ENCODE data around the gene CHML.
"Not testable (repeated sequence)": the region's sequence is repeated elsewhere in the genome, so short reads cannot be mapped to it uniquely, and the experiment has no call there.

CHML gene

GRCh38 chr1:241640149-241640866, at the start of gene CHML, which contains the start of gene OPN3:
TSS of gene CHML (minus strand) at chr1:241640369. CDS start at chr1:241635766, 4,603 bp downstream.
TSS of gene OPN3 (minus strand) at chr1:241640369. CDS start at chr1:241640254, 115 bp downstream.
- DNase-seq (ENCODE audit: low spot score), result peak; percentile 92

DNA sequence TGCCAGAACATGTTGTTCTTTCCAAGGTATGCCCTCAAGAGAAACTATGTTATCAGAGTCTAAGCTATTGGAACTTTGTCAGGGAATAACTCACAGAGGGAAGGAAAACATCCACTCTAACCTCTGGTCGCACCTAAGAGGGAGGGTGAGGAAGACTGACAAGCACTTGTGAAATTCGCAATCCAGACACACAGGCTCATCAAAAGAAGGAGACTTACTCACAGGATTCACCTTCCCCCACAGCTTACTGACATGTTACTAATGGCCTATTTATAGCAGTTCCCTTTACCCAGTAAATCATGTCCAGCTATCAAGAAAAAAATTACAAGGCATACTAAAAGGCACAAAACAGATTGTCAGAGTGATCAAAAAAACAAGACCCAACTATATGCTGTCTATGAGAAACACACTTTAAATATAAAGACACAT, 48.8 kb upstream of the CHML start:
- no peak for DNase-seq (ENCODE audit: low spot score)

GRCh38 chr1:241684108-241684507, 43.9 kb upstream of the CHML start:
- DNase-seq (ENCODE audit: low spot score), result no peak

DNA sequence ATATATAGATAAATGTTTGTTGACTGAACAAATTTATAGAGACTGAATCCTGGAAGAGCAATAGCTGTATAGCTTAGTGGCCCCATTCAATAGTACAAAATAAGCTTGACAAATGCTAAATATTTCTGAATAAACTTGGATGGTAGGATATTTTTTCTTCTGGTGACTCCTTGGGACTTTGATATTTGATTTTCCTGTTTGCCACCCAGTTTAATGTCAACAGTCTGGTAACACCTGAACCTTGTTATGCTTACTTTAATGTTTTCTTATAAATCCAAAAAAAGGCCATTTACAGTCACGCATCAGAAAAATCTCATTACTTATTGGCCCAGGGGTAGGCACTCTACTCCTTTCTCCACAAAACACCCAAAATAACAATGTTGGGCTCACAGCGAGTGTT, 42.8 kb upstream of the CHML start:
- no peak for DNase-seq (ENCODE audit: low spot score)

- not testable (repeated sequence) for DNase-seq (ENCODE audit: low spot score)
Measured at GRCh38 chr1:241681861-241682448, 41.8 kb upstream of the CHML start.

- no peak for DNase-seq (ENCODE audit: low spot score)
Measured at GRCh38 chr1:241679961-241680360, 39.8 kb upstream of the CHML start.

DNA sequence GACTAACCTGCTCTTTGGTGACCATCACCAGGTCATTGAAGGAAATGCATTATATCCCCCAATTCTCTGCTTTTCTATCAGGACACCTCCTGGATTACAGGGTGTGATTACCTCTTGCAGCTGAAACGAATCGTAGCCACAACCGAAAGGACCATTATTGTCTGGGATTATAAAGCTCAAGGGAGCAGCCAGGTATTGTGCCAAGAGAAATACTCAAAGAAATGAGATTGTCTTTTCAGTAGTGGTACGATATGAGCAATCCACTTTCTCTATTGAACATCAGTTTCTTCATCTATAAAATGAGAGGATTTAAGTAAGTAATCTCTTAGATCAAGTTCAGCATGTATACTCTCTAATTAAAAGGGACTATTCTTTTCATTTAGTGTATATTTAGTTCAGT, 39.2 kb upstream of the CHML start:
- DNase-seq (ENCODE audit: low spot score), result no peak

GRCh38 chr1:241678536-241678935, 38.4 kb upstream of the CHML start:
- DNase-seq (ENCODE audit: low spot score), result no peak

DNA sequence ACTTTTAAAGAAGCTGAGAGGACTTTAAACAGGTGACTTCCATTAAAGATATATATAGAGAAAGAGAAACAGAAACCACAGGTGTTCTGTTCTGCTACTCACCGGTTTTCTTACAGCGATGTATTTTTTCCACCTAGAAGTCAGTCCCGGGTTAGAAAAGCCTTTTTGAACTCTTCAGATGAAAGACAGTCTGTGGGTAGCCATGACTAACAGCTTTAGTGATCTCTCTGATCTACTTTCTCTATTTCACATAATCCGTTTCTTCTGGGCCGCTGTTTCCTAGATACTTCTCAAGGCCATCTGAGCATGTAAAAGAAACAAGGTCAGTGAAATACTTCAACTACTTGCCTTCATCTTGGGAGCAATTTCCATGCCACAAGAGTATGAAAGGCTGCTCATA, 37.0 kb upstream of the CHML start:
- DNase-seq (ENCODE audit: low spot score), result no peak

DNA sequence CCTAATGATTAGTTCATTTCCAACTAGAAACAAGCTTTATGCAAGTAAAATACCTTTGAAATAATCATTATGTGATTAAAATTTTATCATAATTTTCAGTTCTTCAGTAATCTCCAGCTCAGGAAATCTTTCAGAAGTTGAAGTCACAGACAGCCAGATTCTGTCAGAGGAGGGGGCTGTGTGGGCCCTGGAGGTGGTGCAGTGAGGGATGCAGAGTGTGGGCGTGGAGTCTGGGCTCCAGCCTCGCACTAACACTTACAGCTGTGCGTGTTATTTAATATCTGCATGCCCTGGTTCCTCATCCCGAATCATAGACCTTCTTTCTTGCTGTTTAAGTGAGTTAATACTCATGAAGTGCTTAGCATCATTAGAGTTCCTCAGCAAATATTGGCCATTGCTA, 35.8 kb upstream of the CHML start:
- DNase-seq (ENCODE audit: low spot score), result no peak

DNA sequence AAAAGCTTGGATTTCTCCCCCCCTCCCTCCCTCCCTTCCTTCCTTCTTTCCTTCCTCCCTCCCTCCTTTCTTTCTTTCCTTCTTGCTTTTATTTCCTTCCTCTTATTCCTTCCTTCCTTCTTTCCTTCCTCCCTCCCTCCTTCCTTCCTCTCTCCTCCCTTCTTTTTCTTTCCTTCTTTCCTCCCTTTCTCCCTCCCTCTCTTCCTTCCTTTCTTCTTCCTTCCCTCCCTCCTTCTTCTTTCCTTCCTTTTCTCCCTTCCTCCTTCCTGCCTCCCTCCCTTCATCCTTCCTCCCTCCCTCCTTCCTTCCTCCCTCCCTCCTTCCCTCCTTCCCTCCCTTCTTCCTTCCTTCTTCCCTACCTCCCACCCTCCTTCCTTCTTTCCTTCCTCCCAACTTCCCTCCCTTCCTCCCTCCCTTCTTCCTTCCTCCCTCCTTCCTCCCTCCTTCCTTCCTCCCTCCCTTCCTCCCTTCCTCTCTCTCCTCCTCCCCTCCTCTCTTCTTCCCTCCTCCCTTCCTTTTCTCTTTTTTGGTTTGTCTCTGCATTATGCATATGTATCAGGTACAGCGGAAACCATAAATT, 34.7 kb upstream of the CHML start:
- no peak for DNase-seq (ENCODE audit: low spot score)

- DNase-seq (ENCODE audit: low spot score), result no peak
Measured at GRCh38 chr1:241672301-241672700, 32.1 kb upstream of the CHML start.

GRCh38 chr1:241666419-241666818, 26.2 kb upstream of the CHML start:
- DNase-seq (ENCODE audit: low spot score), result no peak

DNA sequence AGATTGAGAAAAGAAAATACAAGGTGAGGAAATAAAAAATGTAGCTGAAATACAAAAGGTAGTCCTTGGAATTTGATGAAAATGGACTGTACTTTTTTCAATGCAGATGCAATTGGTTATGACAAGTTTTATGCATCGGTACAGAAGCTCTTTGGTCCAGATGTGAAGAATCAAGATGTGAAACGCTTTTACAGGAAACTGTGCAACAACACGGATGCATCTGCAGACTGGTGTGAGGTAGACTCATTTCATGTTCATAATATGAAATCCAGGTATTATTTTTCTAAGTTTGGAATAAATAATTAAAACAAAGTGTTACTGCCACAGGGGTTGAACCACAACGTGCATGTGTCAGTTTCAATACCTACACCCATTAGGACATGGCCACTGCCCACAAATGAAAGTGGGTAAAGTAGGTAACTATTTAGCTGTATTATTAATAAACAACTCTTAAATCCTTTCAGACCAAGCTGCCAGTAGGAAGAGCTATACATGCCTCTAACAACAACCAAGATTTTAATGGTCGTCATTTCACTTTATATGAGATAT, 20.3 kb upstream of the CHML start:
- no peak for DNase-seq (ENCODE audit: low spot score)

DNA sequence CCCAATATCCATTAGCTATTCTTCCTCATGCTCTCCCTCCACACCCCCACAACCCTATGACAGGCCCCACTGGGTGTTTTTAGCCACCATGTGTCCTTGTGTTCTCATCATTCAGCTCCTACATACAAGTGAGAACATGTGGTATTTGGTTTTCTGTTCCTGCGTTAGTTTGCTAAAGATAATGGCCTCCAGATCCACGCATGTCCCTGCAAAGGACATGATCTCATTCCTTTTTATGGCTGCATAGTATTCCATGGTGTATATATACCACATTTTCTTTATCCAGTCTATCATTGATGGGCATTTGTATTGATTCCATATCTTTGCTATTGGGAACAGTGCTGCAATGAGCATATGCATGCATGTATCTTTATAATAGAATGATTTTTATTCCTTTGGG, 18.8 kb upstream of the CHML start:
- not testable (repeated sequence) for DNase-seq (ENCODE audit: low spot score)

DNA sequence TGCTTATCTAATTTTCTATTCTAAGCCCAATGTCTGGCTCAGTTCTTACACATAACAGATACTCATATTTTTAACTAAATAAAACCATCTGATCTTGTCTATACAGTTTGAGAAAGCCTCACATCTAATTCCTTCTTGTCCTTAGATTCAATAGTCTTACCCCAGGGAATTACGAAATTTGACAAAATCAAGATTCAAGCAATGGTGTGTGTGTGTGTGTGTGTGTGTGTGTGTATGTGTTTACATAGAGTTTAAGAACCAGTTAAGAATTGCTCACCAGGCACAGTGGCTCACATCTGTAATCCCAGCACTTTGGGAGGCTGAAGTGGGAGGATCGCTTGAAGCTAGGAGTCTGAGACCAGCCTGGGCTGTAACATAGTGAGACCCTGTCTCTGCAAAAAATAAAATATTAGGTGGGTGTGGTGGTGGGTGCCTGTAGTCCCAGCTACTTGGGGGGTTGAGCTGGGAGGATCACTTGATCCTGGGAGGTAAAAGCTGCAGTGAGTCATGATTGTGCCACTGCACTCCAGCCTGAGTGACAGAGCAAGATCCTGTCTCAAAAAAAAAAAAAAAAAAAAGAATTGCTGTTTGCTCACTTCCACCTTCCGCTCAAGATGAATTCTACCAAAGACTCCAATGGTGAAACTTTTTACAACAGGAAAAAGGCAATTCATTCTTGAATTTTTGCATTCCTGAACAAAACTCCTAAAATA, 18.1 kb upstream of the CHML start:
- DNase-seq (ENCODE audit: low spot score), result no peak

GRCh38 chr1:241654641-241655040, 14.5 kb upstream of the CHML start:
- no peak for DNase-seq (ENCODE audit: low spot score)

DNA sequence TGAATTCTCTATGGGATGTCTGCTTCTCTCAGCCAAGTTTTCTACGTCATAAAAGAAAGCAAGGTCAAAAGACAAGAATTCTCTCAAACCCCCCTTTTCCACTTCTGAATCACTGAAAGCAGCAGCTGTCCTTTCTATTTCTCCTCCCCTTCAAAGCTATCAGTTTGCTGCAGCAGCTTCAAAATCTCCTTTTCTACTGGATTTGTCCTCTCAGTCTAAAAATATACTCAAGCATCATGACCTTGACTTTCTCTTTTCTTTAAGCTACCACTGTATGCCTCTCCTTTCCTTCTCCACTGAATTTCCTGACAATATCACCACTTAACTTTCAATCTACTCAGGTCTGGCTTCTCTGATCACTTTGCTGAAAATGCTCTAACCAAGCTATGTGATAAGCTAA, 13.8 kb upstream of the CHML start:
- DNase-seq (ENCODE audit: low spot score), result no peak

- no peak for DNase-seq (ENCODE audit: low spot score)
Measured at GRCh38 chr1:241652012-241652411, 11.8 kb upstream of the CHML start, which contains the start of gene WDR64. TSS of gene WDR64 (plus strand) at chr1:241652281. CDS start at chr1:241652485, 204 bp downstream.

DNA sequence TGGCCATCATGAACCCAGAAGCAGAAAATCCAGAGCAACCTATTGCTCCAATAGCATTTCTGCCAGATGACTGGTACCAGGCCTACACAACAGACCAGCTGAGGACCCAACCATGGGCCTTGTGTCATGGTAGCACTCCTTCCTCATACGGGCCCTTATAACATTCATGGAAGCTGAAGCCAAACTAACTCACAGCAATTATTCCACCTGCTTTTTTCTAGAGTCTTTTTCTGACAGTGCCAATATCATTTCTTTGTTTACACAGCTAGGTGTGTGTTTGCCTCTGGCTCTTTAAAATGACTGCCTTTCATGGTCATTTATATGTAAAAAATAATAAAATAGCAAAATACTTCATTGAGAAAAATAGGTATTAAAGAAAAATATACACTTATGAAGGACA, 8.0 kb upstream of the CHML start:
- no peak for DNase-seq (ENCODE audit: low spot score)

- DNase-seq (ENCODE audit: low spot score), result no peak
Measured at GRCh38 chr1:241647658-241648057, 7.5 kb upstream of the CHML start.

DNA sequence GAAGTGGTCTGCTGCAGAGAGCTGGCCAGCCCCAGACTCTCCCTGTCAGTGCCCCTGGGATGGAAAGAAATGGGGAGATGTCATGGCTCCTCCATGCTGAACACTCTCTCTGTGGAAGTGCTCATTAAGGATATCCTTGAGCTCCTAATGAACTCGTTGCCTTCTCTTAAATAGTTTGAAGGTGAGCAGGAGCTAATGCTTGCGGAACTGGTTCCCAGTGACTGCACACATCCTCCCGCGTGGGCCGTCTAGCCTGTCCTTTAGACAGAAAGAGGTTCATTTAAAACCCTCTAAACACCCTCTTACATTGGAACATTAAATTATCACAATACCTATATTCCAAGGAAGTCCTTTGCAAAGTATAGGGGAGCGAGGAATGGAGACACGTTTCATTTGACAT, 6.0 kb upstream of the CHML start:
- no peak for DNase-seq (ENCODE audit: low spot score)

Measured in Ammon's horn (tissue), 1 donor.